CD4-positive, alpha-beta T cell treated with Interleukin-17A for 1 hour (primary cell): ENCODE measurements around the gene METTL16.
A peak's percentile ranks its signal among the peaks of the same experiment; 100 is the strongest.

Experiments
- DNase-seq: peaks from one replicate; pipeline ENCODE4 v3.0.0-alpha.2; 2020

METTL16 gene

GRCh38 chr17:2393954-2394749 lies 117.5 kb downstream of the METTL16 start:
- no peak for DNase-seq

- peak; percentile 94 for DNase-seq
Observed at GRCh38 chr17:2393174-2393953, 118.3 kb downstream of the METTL16 start.

DNA sequence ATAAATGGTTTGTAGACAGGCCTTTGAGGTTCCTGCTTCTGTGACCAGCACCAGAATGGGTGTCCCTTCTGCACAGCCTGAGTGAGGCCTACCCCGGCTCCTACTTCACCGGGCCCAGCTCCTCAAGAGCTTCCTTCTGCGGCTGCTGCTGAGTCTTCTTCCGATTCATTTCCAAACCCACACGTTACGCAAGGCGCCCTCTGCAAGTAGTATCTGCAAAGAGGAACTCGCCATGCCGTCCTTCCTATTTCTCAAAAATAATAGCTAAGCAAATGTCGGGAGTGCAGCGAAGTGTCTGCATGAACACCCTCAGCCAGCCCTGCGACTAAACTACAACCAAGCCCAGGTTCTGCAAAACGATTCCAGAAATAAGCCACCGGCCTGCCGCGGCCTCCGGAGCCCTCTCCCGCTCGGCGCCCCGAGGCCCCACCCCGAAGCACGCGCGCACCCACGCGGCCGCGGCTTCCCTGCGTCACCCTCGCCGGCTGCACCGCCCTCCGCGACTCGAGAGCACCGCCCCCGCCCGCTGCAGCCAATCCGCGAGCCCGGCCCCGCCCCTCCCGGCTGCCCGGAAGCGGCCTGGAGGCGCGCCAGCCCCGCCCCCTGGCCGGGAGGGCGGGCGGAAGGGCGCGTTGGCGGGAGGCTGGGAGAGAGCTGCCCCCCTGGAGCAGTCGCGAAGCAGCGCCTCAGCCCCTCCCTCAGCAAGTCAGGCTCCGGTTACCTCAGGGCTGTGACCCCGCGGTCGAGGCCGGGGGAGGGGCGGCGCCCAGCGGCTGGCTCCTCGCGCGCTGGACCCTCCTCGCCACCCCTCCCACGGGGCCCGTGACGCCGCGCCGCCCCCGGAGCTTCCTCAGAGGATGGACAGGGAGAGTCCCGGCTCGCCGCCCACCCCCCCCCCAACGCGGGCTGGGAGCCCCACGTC lies 119.2 kb downstream of the METTL16 start:
- peak; percentile 96 for DNase-seq

DNA sequence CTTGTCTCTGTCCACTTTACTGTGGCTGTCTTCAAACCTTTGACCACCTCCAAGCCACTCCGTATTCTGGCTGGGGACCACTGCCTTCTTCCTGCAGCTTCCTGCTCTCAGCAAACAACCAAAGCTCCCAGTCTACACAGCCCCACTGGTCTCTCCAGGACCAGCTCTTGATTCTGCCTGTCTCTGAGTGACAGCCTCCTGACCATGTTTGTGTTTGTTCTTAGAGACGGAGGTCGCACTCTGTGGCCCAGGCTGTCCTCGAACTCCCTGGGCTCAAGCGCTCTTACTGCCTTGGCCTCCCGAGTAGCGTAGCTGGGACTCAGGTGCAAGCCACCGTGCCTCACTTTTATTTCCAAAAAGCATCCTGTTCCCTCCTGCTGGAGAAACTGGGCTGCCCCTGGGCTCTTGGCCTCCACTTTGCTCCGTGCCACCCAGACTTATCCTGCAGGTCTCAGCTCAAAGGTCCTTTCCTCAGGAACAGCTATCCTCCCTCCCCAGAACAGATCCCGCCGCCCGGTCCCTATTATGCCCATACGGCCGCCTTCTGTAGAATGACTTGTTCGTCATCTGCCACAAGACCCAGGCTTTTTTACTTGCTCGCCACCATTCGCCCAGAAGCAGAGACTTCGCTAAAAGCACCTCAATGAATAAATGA lies 120.0 kb downstream of the METTL16 start:
- no peak for DNase-seq

GRCh38 chr17:2390199-2390836 lies 121.4 kb downstream of the METTL16 start:
- no peak for DNase-seq

DNA sequence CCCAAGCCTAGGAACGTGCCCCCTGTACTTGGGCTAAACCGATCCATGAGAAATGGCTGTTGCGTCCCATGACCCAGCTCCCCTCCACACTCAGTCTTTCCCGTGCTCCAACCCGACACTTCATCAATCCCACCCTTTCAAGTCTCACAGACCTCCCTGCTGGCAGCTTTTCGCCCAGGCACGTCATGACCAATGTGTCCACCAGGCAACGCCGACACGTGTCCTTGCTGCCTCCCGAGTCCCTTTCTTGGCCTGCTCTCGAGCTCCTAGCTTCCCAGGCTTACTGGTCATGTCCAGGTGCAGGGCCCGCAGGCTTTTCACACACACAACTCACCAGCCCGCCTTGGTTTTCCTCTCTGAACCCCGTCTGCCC lies 123.0 kb downstream of the METTL16 start:
- DNase-seq = no peak

- no peak for DNase-seq
Observed at GRCh38 chr17:2388020-2388682, 123.5 kb downstream of the METTL16 start.

- no peak for DNase-seq
Observed at GRCh38 chr17:2387086-2388019, 124.3 kb downstream of the METTL16 start.

DNA sequence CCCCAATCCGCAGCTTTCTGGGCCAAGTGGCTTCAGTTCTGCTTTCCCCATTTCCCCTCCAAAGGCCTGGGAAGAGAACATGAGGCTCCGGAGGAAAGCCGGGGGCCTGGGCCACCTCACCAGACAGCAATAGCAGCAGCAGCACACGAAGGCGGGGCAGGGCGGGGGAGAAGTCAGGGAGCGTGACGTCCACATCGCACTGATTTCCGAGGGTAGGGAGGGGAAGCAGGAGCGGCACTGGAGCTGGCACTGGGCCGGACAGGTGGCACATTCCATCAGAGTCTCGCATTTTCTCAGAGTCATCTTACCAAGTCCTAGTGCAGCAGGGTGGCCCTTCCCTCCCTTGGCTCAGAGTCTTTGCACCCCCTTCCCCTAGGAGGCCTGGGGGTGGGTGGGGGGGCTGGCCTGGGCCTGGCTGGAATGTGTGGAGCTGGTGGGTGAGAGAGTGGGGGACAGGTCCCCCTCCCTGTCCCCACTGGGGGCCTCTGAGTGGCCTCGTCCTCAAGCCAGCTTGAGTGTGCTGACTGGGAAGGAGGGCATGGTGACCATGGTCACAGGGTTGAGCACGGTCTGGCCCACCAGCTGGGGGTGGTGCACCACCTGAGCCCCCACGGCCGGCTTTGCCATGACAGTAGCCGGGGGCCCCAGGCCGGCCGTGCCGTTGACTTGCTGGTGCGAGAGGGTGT lies 125.1 kb downstream of the METTL16 start:
- DNase-seq = no peak

DNA sequence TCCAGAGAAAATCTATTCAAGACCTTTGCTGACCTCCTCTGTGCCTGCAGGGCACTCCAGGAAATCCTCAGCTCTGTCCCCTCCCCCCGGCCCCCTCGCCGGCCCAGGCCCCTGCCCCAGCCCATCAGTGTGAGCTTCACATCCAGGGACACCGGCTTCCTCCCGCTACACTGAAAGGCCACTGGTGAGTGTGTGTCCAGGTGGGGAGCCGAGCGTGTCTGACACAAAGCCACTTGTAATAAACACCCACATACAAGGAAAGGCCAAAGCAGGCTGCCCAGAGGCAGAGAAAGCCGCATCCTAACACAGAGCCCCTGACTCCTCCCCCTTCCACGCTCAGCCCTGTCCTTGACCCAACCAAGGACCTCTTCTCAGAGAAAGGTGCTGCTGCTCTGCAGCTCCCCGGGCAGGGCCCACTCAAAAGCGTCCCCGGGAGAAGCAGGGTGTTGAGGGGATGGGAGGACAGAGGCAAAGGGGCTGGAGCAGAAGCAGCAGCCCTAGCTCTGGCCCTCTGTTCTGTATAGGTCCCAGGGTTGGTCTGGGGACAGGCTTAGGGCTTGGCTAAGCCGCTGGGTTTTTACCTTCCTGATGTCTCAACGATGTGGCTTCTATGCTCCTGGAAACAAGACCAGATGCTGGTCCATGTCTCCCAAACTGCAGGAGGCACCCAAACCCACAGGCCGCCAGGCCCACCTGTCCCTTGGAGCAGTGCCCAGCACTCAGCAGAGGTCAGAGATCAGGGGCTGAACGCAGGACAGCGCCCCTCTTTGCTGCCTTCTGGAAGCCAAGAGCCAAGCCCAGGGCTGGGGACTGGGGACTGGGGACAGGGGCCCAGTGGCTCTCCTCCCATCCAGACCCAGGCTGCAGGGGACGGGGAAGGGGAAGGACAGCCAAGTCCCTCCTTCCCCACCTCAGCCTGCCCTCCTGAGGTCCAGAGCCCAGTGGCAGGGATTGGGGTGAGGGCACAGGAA lies 126.2 kb downstream of the METTL16 start:
- DNase-seq = no peak

DNA sequence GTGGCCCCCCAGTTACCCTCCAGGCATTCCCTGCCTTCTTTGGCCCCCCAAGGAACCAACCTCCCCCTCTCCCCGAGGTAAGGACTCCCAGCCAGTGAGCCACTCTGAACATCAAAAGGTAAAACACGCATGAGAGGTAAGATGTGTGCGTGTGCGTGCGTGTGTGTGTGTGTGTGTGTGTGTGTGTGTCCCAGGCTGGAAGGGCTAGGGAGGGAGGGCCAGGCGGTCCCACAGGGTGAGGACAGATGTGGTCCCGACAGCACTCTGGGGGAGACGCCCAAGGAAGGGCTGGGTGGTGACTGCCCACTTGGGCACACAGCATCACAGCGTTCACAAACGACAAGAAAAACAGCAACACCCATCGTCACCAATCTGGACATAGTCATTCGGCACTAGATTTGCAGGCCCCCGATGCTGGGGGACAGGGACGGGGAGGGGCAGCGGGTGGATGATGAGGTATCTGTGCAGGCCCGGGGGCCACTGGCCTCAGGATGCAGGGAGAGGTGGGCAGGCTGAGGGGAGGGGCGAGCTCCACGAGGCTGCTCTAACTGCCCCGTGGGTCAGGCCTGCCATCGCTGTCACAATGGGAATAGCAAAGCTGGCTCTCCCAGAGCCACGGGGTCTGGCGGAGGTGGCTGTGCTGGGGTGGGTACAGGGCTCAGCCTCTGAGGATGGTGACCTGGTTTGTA lies 127.1 kb downstream of the METTL16 start:
- DNase-seq = no peak

- no peak for DNase-seq
Observed at GRCh38 chr17:2383628-2384167, 128.0 kb downstream of the METTL16 start.

DNA sequence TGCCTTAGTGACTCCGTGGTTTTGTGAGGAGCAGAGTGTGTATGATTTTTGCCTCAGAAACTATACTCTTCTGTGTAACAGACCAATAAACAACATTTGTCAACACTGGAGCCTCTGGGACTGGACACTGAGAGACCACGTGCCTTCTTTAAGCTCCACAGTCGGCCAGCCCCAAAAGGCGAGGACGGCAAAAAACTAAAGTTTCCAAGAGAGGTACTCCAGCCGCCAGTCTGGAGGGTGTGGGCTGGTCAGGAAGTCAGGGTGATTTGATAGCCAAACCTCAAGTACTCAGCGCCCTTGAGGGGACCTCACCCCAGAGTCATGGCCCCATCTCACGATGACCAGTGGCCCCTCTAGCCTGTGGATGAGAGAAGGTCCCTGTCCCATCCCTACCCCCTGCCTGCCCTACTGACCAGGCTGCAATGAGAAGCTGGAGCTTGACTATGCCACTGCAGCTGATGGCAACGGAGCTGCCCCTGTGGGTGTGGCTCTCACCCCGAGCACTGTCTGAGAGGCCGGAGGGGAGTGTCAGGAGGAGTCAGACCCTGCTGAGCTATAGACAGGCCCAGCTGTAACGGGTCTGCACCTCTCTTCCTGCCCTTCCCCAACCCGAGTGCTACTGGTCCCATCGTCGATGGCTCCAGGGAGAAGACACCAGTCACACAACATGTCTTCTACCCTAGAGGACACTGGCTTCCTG lies 130.6 kb downstream of the METTL16 start:
- no peak for DNase-seq

- no peak for DNase-seq
Observed at GRCh38 chr17:2380226-2380922, 131.3 kb downstream of the METTL16 start.

DNA sequence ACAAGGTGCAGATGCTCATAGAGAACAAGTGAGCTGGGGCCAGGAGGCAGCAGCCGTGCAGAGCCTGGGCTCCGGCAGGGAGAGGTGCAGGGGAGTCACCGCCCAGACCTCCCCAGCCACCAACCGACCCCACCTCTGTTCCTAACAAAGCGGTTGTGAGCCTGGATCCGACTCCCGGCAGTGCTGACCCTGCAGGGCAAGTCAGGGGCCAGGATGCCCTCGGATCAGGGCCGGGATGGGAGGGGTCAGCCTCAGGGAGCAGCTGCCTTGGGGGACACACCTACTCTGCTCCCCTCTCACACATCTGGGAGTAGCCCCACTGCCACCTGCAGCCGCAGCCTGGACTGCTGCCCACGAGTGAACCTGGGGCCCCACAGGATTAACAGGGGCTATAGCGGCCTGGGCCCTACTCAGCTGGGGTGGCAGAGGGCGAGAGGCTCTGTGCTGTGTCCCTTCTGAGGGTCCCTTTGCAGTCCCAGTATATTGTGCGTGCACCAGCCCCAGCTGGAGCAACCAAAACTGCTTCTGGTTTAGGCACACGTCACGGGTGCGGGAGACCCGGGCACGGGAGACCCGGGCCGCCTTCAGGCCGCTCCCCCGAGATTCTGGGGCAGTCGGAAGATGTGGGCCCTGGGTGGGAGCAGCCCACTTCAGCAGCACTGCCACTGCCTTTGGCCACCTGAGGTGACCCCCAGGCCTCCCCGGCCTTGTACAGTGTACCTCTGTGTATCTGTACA lies 132.0 kb downstream of the METTL16 start:
- no peak for DNase-seq

- DNase-seq = no peak
Observed at GRCh38 chr17:2378905-2379304, 132.8 kb downstream of the METTL16 start.
